Esophagus mucosa (tissue), 1 donor: Measurements from ENCODE around the gene KANK2. TPM values are rescaled to one million over a fixed set of nuclear protein-coding genes. Genes with fewer than 3 reads are reported as not detected.
"Not testable (repeated sequence)": the region's sequence is repeated elsewhere in the genome, so short reads cannot be mapped to it uniquely, and the experiment has no call there.

ENCODE experiments used
- ATAC-seq: fragments of 200-7000 bp; cut with Tn5 transposase; one replicate; pipeline ENCODE4 v1.9.1; 2020
- total RNA-seq: library from RNA; stranded (reverse); gene quantifications from one replicate; pipeline ENCODE4 v1.2.4, GENCODE V29; 2023
- donor health status: DM: yes; HTN: yes; CAD: no.

The KANK2 gene
- total RNA-seq, 1 donor from 2014 or later = 8.9 TPM

DNA sequence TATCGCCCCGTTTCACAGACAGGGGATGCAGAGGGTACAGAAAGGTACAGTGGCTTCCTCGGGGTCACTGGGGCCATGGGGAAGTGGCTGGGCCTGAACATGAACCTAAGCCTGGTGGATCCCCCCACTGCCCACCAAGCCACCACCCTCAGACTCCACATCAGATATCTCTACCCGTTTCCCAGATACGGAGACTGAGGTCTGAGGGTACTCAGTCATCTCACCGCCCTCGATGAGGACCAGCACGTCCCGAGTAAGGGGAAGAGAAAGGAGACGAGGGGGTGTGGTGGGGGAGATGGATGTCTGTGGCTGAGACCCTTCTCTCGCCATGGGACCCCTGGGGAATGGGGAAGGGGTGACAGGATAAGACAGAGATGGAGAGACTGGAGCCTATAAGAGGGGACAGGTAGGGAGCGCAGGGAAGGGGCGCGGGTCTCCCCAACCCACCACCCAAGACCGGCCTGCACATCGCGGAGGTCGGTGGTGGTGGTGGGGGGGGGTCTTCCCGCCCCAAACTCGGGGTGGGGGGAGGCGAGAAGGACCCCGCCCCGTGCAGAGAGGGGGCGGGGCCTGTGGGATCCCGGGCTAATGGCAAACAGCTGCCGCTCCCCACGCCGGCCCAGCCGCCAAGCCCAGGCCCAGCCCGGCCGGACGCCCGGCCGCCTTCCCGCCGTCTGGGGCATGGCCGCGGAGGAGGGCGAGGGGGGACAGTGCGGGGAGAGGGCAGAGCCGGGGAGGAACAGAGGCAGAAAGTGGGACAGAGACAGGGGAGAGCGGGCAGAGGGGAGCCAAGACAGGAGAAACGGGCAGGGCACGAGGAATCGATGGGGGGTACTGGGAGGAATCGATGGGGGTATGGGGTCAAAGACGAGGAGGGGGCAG lies 698 bp downstream of the KANK2 start:
- peak; percentile 16 for ATAC-seq

- no peak for ATAC-seq
Measured at GRCh38 chr19:11195681-11196080, 1.7 kb downstream of the KANK2 start.

GRCh38 chr19:11194656-11195558 lies 2.4 kb downstream of the KANK2 start:
- ATAC-seq = no peak

DNA sequence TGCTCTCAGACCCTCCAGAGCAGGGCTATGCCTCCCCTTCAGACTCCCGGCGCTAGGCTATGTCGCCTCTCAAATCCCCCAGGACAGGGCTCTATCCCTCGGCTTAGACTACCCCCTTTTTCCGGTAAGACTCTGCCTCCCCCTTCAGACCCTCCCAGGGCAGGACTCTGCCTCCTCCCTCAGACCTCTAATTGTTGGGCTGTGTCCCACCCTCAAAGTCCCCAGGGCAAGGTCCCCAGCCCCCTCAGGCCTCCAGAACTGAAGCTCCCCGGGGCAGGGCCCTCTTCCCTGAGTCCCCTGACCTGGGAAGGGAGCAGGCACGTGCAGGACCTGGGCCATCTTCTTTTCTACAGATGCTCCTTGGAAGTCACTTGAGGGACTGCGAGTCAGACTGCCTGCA lies 3.2 kb downstream of the KANK2 start:
- ATAC-seq = no peak

DNA sequence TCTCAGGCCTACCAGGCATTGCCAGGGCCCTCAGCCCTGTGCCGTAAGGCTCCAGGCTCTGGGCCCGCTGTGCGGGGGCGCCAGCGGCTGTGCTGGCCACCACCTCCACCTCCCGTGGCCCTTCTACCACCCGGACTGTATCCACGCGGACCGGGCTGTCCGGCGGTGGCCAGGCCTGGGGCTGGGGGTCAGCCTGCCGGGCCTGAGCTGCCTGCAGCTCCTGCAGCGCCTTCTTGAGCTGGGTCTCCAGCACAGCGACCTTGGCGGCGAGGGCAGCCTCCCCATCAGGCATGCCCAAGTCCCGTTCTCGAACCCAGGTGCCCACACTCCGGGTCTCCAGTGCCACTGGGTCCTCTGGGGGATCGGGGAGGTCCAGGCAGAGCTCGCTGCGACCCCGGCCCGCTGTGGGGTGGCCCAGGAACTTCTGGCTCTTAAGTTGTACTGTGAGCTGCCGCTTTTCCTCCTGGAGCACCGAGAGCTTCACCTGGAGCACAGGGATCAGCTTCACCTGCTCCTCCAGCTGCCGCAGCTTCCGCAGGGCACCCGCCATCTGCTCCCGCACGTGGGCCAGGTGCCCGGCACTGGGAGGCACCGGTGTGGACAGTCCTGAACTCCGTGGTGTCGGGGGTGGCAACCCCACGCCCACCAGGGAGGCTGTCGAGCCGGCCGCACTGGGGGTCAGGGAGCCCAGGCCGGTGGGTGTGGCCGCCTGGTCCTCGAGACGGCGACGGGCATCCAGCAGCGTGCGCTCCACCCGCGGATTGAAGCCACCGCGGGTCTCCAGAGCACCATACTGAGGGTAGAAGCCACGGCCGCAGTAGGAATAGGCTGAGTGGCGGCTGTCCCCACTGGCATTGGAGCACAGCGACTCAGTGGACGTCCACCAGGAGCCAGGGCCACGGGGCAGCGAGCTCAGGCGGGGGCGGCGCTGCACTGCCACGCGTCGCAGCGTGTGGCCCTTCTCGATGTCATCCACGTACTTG lies 4.1 kb downstream of the KANK2 start:
- no peak for ATAC-seq

GRCh38 chr19:11191934-11192333 lies 5.4 kb downstream of the KANK2 start:
- no peak for ATAC-seq

- peak; percentile 53 for ATAC-seq
Measured at GRCh38 chr19:11191273-11191755, 6.0 kb downstream of the KANK2 start.

- ATAC-seq = no peak
Measured at GRCh38 chr19:11190501-11190900, 6.8 kb downstream of the KANK2 start.

DNA sequence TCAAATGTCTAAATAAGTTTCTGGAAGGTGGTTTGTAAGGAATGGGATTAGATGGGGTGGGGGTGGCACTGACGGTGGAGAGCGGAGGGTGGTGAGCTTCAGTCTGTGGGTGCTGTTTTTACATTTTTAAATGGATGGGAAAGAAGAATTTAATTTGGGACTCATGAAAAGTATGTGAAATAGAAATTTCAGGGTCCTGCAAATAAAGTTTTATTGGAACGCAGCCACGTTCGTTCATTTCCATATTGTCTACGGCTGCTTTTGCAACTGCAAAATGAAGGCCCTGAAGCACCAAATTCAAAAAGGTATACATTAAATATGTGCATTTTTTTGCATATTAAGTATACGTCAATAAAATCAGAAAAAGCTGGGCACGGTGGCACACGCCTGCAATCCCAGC lies 9.9 kb downstream of the KANK2 start:
- no peak for ATAC-seq

DNA sequence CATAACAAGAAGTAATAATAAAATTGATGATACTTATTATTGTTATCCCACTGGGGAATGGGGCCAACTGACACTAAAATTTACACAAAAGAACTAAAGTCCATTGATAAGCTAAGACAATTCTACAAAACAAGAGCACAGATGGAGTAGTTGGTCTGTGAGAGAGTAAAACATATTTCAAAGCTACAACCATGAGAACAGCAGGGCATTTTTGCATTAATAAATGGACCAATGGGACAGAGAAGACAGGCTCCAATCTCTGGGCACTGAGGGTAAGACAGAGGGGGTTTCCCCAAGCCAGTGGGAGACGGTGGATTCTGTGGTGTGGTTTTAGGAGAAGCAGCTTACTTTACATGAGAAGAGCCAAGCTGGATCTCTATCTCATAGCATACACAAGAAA lies 14.4 kb downstream of the KANK2 start:
- no peak for ATAC-seq

DNA sequence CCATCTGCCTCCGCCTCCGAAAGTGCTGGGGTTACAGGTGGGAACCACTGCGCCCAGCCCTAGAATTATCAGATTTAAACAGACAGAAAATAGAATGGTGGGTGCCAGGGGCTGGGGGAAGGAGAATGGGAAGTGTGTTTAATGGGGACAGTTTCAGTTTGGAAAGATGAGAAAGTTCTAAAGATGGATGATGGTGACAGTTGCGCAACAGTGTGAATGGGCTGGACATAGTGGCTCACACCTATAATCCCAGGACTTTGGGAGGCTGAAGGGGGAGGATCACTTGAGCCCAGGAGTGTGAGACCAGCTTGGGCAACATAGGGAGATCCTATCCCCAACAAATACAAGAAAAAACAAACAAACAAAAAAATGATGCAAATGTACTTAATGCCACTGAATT lies 15.9 kb downstream of the KANK2 start:
- no peak for ATAC-seq

- not testable (repeated sequence) for ATAC-seq
Measured at GRCh38 chr19:11180975-11181374, 16.4 kb downstream of the KANK2 start.

DNA sequence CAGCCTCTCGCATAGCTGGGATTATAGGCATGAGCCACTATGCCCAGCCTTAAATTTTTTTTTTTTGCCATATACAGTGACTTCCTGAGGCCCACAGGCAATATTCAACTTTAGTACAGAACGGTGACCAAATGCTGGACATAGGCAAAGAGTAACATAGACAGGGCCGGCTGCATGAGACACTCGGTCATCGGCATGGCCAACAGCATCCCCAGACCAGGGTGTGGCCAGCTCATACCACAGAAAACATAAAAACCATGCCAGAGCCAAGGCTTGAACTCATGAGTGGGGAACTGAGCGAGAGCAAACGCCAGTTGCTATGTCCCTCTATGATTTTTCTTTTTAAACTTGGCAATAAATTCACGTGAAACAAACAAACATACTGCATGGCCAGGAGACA lies 17.0 kb downstream of the KANK2 start:
- ATAC-seq = no peak

- ATAC-seq = no peak
Measured at GRCh38 chr19:11179716-11180297, 17.5 kb downstream of the KANK2 start.

DNA sequence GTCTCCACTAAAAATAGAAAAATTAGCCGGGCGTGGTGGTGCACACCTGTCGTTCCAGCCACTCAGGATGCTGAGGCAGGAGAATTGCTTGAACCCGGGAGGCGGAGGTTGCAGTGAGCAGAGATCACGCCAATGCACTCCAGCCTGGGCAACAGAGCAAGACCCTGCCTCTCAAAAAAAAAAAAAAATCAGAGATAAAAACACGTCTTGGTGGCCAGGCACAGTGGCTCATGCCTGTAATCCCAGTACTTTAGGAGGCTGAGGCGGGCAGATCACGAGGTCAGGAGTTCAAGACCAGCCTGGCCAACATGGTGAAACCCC lies 18.2 kb downstream of the KANK2 start:
- ATAC-seq = not testable (repeated sequence)

DNA sequence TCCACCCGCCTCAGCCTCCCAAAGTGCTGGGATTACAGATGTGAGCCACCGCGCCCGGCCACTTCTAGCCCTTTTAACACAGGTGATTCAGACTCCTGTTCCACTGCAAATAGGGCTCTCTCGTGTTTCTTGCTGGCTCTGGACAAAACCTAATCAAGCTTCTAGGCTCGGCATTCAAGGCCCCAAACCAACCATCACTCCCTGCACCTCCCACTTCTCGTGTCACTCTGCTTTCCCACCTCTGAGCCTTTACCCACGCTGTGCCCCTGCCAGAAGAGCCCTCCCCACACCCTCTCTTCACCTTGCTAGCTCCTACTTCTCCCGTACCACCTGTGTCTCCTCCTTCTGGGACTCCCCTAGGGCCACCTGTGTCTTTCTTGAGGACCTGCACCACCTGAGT lies 19.8 kb downstream of the KANK2 start:
- ATAC-seq = no peak

DNA sequence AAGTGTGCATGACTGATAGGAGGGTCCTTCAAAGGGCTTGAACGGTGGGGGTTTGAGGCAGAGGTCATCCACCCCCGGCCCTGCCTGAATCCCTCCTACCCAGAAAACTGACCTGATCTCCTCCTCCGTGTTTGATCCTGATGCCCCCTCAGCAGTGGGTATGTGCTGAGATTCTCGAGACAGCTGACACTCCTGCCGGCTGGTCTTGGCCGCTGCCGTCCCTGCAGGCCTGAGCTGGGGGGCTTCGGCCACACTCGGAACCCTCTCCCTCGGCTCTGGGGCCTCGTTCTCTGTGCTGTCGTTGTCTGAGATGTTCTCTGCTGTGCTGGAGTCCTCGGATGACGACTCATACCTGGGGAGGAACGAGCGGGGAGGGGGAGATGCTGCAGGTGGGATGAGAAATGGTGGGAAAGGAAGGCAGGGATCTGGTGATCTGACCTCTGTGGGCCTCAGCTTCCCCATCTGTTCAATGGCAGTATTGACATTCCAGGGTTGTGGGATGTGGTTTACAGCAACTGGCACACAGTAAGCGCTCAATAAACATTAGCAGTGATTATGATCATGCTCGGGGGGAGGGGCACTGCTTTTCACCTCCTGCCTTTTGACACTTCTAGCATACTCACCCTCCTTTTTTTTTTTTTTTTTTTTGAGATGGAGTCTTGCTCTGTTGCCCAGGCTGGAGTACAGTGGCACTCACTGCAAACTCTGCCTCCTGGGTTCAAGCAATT lies 20.7 kb downstream of the KANK2 start:
- ATAC-seq = no peak

GRCh38 chr19:11175920-11176319 lies 21.4 kb downstream of the KANK2 start:
- no peak for ATAC-seq

- no peak for ATAC-seq
Measured at GRCh38 chr19:11174336-11174735, 23.0 kb downstream of the KANK2 start.

- ATAC-seq = no peak
Measured at GRCh38 chr19:11173516-11174155, 23.7 kb downstream of the KANK2 start.

DNA sequence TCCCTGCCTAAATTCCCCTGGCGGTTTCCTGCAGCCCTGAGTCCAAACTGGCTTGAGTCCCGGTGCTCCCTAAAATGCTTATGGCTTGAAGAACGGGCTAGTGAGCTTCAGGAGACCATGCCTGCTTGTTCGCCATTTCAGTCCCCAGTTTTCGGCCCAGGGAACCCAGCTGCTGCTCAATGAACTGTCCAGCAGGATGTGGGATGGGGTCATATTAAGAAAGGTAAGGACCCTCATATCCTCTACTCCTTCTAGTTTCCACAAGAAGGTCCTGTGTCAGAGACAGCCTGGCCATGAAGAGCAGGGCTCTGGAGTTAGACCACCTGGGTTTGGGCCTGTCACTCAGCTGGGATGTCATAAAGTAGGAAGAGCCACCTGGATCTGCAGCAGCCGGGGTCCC lies 24.8 kb downstream of the KANK2 start:
- no peak for ATAC-seq
